Measurements from ENCODE around the gene IST1. TPM values are rescaled to one million over a fixed set of nuclear protein-coding genes. Genes with fewer than 3 reads are reported as not detected.

The IST1 gene
- total RNA-seq, 1 donor from 2014 or later: 224 TPM

- Histone ChIP-seq H3K4me3 (ENCODE audit: low read depth, low read length) (no peak overlapping the region), H3K27me3 (ENCODE audit: control insufficient read depth, insufficient read depth, low read length) (no peaks in the 10 kb centered on the region), H3K36me3 (ENCODE audit: control insufficient read depth, insufficient read depth, low read length) (no peaks in the 10 kb centered on the region)
- no peak for TF ChIP-seq CTCF (IDR thresholded peaks at IDR 0.05; ENCODE audit: insufficient read depth, low read length, poor library complexity, severe bottlenecking)
- no peak for DNase-seq (ENCODE audit: low read depth)
These were observed 26.2 kb upstream of the IST1 start for GRCh38 chr16:71869089-71869488.

- no peaks in the 10 kb centered on the region for H3K36me3 ChIP-seq (ENCODE audit: control insufficient read depth, insufficient read depth, low read length)
- no peak overlapping the region for H3K4me3 ChIP-seq (ENCODE audit: low read depth, low read length)
- no peak for DNase-seq (ENCODE audit: low read depth)
- no peak for TF ChIP-seq CTCF (IDR thresholded peaks at IDR 0.05; ENCODE audit: insufficient read depth, low read length, poor library complexity, severe bottlenecking)
- no peaks in the 10 kb centered on the region for H3K27me3 ChIP-seq (ENCODE audit: control insufficient read depth, insufficient read depth, low read length)
These were observed 24.5 kb upstream of the IST1 start for GRCh38 chr16:71870818-71871217.

- H3K4me3 ChIP-seq (ENCODE audit: low read depth, low read length): no peak overlapping the region
- H3K27me3 ChIP-seq (ENCODE audit: control insufficient read depth, insufficient read depth, low read length): no peaks in the 10 kb centered on the region
- DNase-seq (ENCODE audit: low read depth): no peak
- H3K36me3 ChIP-seq (ENCODE audit: control insufficient read depth, insufficient read depth, low read length): no peaks in the 10 kb centered on the region
- TF ChIP-seq CTCF (IDR thresholded peaks at IDR 0.05; ENCODE audit: insufficient read depth, low read length, poor library complexity, severe bottlenecking): no peak
These were observed 22.1 kb upstream of the IST1 start for GRCh38 chr16:71873199-71873598.

GRCh38 chr16:71878911-71879310, 16.4 kb upstream of the IST1 start:
- H3K27me3 ChIP-seq (ENCODE audit: control insufficient read depth, insufficient read depth, low read length): no peaks in the 10 kb centered on the region
- H3K4me3 ChIP-seq (ENCODE audit: low read depth, low read length): no peak overlapping the region
- no peak for DNase-seq (ENCODE audit: low read depth)
- no peak for TF ChIP-seq CTCF (IDR thresholded peaks at IDR 0.05; ENCODE audit: insufficient read depth, low read length, poor library complexity, severe bottlenecking)
- peaks cover 1% of the 10 kb centered on the region for H3K36me3 ChIP-seq (ENCODE audit: control insufficient read depth, insufficient read depth, low read length)

GRCh38 chr16:71880176-71880575, 15.2 kb upstream of the IST1 start:
- no peak for TF ChIP-seq CTCF (IDR thresholded peaks at IDR 0.05; ENCODE audit: insufficient read depth, low read length, poor library complexity, severe bottlenecking)
- no peak overlapping the region for H3K4me3 ChIP-seq (ENCODE audit: low read depth, low read length)
- DNase-seq (ENCODE audit: low read depth): no peak
- H3K27me3 ChIP-seq (ENCODE audit: control insufficient read depth, insufficient read depth, low read length): no peaks in the 10 kb centered on the region
- peaks cover 1% of the 10 kb centered on the region for H3K36me3 ChIP-seq (ENCODE audit: control insufficient read depth, insufficient read depth, low read length)

GRCh38 chr16:71882505-71883167, 12.7 kb upstream of the IST1 start:
- H3K27me3 ChIP-seq (ENCODE audit: control insufficient read depth, insufficient read depth, low read length): no peaks in the 10 kb centered on the region
- H3K36me3 ChIP-seq (ENCODE audit: control insufficient read depth, insufficient read depth, low read length): peaks cover 1% of the 10 kb centered on the region
- peak overlapping the region; percentile 60 for H3K4me3 ChIP-seq (ENCODE audit: low read depth, low read length)
- TF ChIP-seq CTCF (IDR thresholded peaks at IDR 0.05; ENCODE audit: insufficient read depth, low read length, poor library complexity, severe bottlenecking): peak; percentile 87
- DNase-seq (ENCODE audit: low read depth): no peak

Data from kidney epithelial cell (primary cell).